CD14-positive monocyte (primary cell): ENCODE data around the gene SHISAL1. TPM values are rescaled to one million over a fixed set of nuclear protein-coding genes. Genes with fewer than 3 reads are reported as not detected.
A peak's percentile ranks its signal among the peaks of the same experiment; 100 is the strongest.

Source experiments
- DNase-seq, 3 donors: peaks; one replicate each; pipeline ENCODE4 v3.0.0-alpha.2; 2011 to 2022
- H2AFZ ChIP-seq: 2 replicates; pipeline ENCODE4 v1.6.0; 2012; ENCODE audit warnings: mild to moderate bottlenecking, low read depth, low read length, inconsistent platforms; ENCODE audit not compliant: insufficient read depth, poor library complexity, severe bottlenecking
- H3K27ac ChIP-seq, 2 donors: 1 replicate in 1 of 2; 2 replicates in 1 of 2; pipeline ENCODE4 v1.5.1; 2012 to 2013; ENCODE audit warnings: low read length in 2 of 2, control low read depth in 1 of 2, inconsistent platforms in 1 of 2, low read depth in 1 of 2, mild to moderate bottlenecking in 1 of 2
- H3K27me3 ChIP-seq, 2 donors: one replicate each; pipeline versions ENCODE4 v1.6.0 to v1.6.1; 2011 to 2013; ENCODE audit warnings: low read length in 2 of 2; ENCODE audit not compliant: control insufficient read depth in 2 of 2, insufficient read depth in 2 of 2
- H3K36me3 ChIP-seq, 2 donors: replicated peaks in 1 of 2; 1 replicate in 1 of 2; 2 replicates in 1 of 2; pipeline versions ENCODE4 v1.5.1 to v1.6.1; 2012 to 2013; ENCODE audit warnings: low read length in 2 of 2, control low read depth in 1 of 2, inconsistent platforms in 1 of 2, mild to moderate bottlenecking in 1 of 2; ENCODE audit not compliant: insufficient read depth in 2 of 2, control insufficient read depth in 1 of 2
- H3K4me1 ChIP-seq, 2 donors: 1 replicate in 1 of 2; 2 replicates in 1 of 2; pipeline versions ENCODE4 v1.5.1 to v1.6.1; 2012 to 2013; ENCODE audit warnings: low read length in 2 of 2, control low read depth in 1 of 2, inconsistent platforms in 1 of 2, mild to moderate bottlenecking in 1 of 2, moderate library complexity in 1 of 2; ENCODE audit not compliant: insufficient read depth in 2 of 2, control insufficient read depth in 1 of 2
- H3K4me2 ChIP-seq: replicated peaks from 2 replicates; pipeline ENCODE3; 2012; ENCODE audit warnings: low read length, moderate library complexity, mild to moderate bottlenecking; ENCODE audit not compliant: poor library complexity, severe bottlenecking; ENCODE audit errors: extremely low read depth
- H3K4me3 ChIP-seq, 3 experiments: fragments of 200-600 bp in 1 of 3; sonication (generic) in 1 of 3; replicated peaks in 1 of 3; 1 replicate in 2 of 3; 2 replicates in 1 of 3; pipeline ENCODE4 v1.5.1; 2011 to 2013; ENCODE audit warnings: low read length in 3 of 3, mild to moderate bottlenecking in 3 of 3, control low read depth in 2 of 3, low read depth in 2 of 3, inconsistent platforms in 1 of 3, moderate library complexity in 1 of 3
- H3K79me2 ChIP-seq: 2 replicates; pipeline ENCODE4 v1.6.0; 2012; ENCODE audit warnings: mild to moderate bottlenecking, control low read depth, inconsistent platforms, low read length, moderate library complexity; ENCODE audit not compliant: insufficient read depth
- H3K9ac ChIP-seq: 2 replicates; pipeline ENCODE4 v1.6.0; 2017; ENCODE audit warnings: low read length, mild to moderate bottlenecking; ENCODE audit not compliant: insufficient read depth, poor library complexity, severe bottlenecking
- H3K9me3 ChIP-seq, 2 donors: replicated peaks in 1 of 2; 1 replicate in 1 of 2; 2 replicates in 1 of 2; pipeline versions ENCODE4 v1.5.1 to v1.6.1; 2012 to 2013; ENCODE audit warnings: low read length in 2 of 2, control low read depth in 1 of 2; ENCODE audit not compliant: control insufficient read depth in 1 of 2, insufficient read depth in 1 of 2
- H4K20me1 ChIP-seq: 2 replicates; pipeline ENCODE4 v1.6.0; 2012; ENCODE audit warnings: mild to moderate bottlenecking, low read length, control low read depth, moderate library complexity; ENCODE audit not compliant: insufficient read depth
- H3K27ac Mint-ChIP-seq, 7 donors: one replicate each; pipeline ENCODE4 v1.8.0; 2020; ENCODE audit warnings: mild to moderate bottlenecking in 7 of 7, mixed read lengths in 7 of 7, moderate library complexity in 6 of 7, inconsistent platforms in 2 of 7
- H3K27me3 Mint-ChIP-seq, 3 donors: one replicate each; pipeline ENCODE4 v1.8.0; 2021 to 2022; ENCODE audit warnings: low read depth in 3 of 3, mild to moderate bottlenecking in 3 of 3, mixed read lengths in 3 of 3, moderate library complexity in 3 of 3, inconsistent platforms in 1 of 3
- H3K36me3 Mint-ChIP-seq, 2 donors: one replicate each; pipeline ENCODE4 v1.8.0; 2020; ENCODE audit warnings: mixed read lengths in 2 of 2, inconsistent platforms in 1 of 2, mild to moderate bottlenecking in 1 of 2
- H3K4me1 Mint-ChIP-seq: one replicate; pipeline ENCODE4 v1.8.0; 2020; ENCODE audit warnings: mild to moderate bottlenecking, mixed read lengths
- H3K4me3 Mint-ChIP-seq, 2 donors: one replicate each; pipeline ENCODE4 v1.8.0; 2020; ENCODE audit warnings: mild to moderate bottlenecking in 2 of 2, mixed read lengths in 2 of 2, moderate library complexity in 1 of 2
- H3K9me3 Mint-ChIP-seq, 7 donors: one replicate each; pipeline ENCODE4 v1.8.0; 2020 to 2022; ENCODE audit warnings: mixed read lengths in 7 of 7, mild to moderate bottlenecking in 6 of 7, moderate library complexity in 6 of 7, inconsistent platforms in 2 of 7
- CTCF ChIP-seq: fragments of 200-600 bp; IDR thresholded peaks from one replicate; pipeline ENCODE4 v1.8.0; 2022; ENCODE audit warnings: antibody characterized with exemption, mild to moderate bottlenecking
- WGBS: methylation state at CpG from one replicate; pipeline ENCODE4 v1.1.5; 2013; ENCODE audit warnings: missing lambda C conversion rate; ENCODE audit not compliant: insufficient coverage; 5-methylcytosine and 5-hydroxymethylcytosine counted together
- intact Hi-C, 2 donors: fragments of 100-400 bp; cut with micrococcal nuclease; formaldehyde crosslinking; loops; one replicate each; pipeline versions ENCODE4 v1.15.0 to v1.15.1; 2023
- polyA plus RNA-seq, 3 donors: library from polyadenylated mRNA; depleted of rRNA in 1 of 3; unstranded in 2 of 3; stranded (reverse) in 1 of 3; fragments of 300-500 nt in 2 of 3; fragments of >200 nt in 1 of 3; fragmentation: Illumina TruSeq in 2 of 3; gene quantifications; 1 replicate in 2 of 3; 2 replicates in 1 of 3; pipeline ENCODE4 v1.2.3, GENCODE V29; 2012 to 2021

Gene SHISAL1
- polyA plus RNA-seq, 3 donors, result not detected

- Histone ChIP-seq H2AFZ (no peak overlapping the region), H3K27me3 (no peaks in the 10 kb centered on the region), H3K36me3 (no peaks in the 10 kb centered on the region), H3K9me3 (no peaks in the 10 kb centered on the region), H3K4me2 (no peak overlapping the region), H3K4me1 (no peaks in the 10 kb centered on the region), H4K20me1 (no peaks in the 10 kb centered on the region), H3K79me2 (no peaks in the 10 kb centered on the region), H3K9ac (no peak overlapping the region), H3K27ac (no peak overlapping the region), H3K4me3 (no peak overlapping the region)
- H3K36me3 Mint-ChIP-seq, result no peaks in the 10 kb centered on the region
- H3K27ac Mint-ChIP-seq, result peak overlapping the region in 1 of 7 donors; percentile 9
- H3K27me3 Mint-ChIP-seq, result peaks cover 2 to 14% (median 3%) of the 10 kb centered on the region in 3 donors
- intact Hi-C loops, result no loop called here
- peaks cover 0 to 3% (median 0%) of the 10 kb centered on the region in 7 donors for H3K9me3 Mint-ChIP-seq
- 79% methylated on average over 13 of the region's 16 CpGs for WGBS
- no peak for TF ChIP-seq CTCF
- no peaks in the 10 kb centered on the region for H3K4me1 Mint-ChIP-seq
- H3K4me3 Mint-ChIP-seq, result no peak overlapping the region
- DNase-seq, result no peak
These were observed 52.3 kb downstream of the SHISAL1 start for GRCh38 chr22:44260216-44261035.

- Histone ChIP-seq H3K9me3 (no peaks in the 10 kb centered on the region), H2AFZ (no peak overlapping the region), H3K4me1 (no peaks in the 10 kb centered on the region), H3K9ac (no peak overlapping the region), H3K79me2 (no peaks in the 10 kb centered on the region), H3K4me2 (no peak overlapping the region), H3K27me3 (no peaks in the 10 kb centered on the region), H4K20me1 (no peaks in the 10 kb centered on the region), H3K4me3 (no peak overlapping the region), H3K27ac (no peak overlapping the region), H3K36me3 (no peaks in the 10 kb centered on the region)
- Mint-ChIP-seq H3K9me3 (no peaks in the 10 kb centered on the region), H3K27ac (no peak overlapping the region), H3K4me1 (no peaks in the 10 kb centered on the region), H3K36me3 (no peaks in the 10 kb centered on the region), H3K27me3 (peaks cover 3 to 17% (median 6%) of the 10 kb centered on the region in 3 donors), H3K4me3 (no peak overlapping the region)
- intact Hi-C loops, result no loop called here
- no peak for TF ChIP-seq CTCF
- no peak for DNase-seq
- 70% methylated on average over 10 of the region's 19 CpGs for WGBS
These were observed 53.2 kb downstream of the SHISAL1 start for GRCh38 chr22:44259366-44260215.
